Measurements from ENCODE around the gene MAML2.

- TF ChIP-seq POLR2A (IDR thresholded peaks at IDR 0.05) = no peak
- TF ChIP-seq, protein P1, sequence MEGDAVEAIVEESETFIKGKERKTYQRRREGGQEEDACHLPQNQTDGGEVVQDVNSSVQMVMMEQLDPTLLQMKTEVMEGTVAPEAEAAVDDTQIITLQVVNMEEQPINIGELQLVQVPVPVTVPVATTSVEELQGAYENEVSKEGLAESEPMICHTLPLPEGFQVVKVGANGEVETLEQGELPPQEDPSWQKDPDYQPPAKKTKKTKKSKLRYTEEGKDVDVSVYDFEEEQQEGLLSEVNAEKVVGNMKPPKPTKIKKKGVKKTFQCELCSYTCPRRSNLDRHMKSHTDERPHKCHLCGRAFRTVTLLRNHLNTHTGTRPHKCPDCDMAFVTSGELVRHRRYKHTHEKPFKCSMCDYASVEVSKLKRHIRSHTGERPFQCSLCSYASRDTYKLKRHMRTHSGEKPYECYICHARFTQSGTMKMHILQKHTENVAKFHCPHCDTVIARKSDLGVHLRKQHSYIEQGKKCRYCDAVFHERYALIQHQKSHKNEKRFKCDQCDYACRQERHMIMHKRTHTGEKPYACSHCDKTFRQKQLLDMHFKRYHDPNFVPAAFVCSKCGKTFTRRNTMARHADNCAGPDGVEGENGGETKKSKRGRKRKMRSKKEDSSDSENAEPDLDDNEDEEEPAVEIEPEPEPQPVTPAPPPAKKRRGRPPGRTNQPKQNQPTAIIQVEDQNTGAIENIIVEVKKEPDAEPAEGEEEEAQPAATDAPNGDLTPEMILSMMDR (IDR thresholded peaks at IDR 0.05) = no peak
These were observed 252.3 kb downstream of the MAML2 start for GRCh38 chr11:96090711-96091110.

Measured in esophagus squamous epithelium (tissue), 4 donors.